Measurements from ENCODE around the gene ARHGEF19. TPM values are rescaled to one million over a fixed set of nuclear protein-coding genes. Genes with fewer than 3 reads are reported as not detected.

Gene ARHGEF19
- total RNA-seq, 1 donor from 2014 or later, result 5.7 TPM

GRCh38 chr1:16218014-16218673, 5.7 kb upstream of the ARHGEF19 start:
- FAIRE-seq (no peak), DNase-seq (ENCODE audit: low read depth) (no peak)
- Histone ChIP-seq H3K4me1 (ENCODE audit: insufficient read depth, low read length) (peaks cover 10% of the 10 kb centered on the region), H3K27me3 (ENCODE audit: insufficient read depth, low read length) (peaks cover 2% of the 10 kb centered on the region), H3K9ac (ENCODE audit: low read length) (no peak overlapping the region), H4K20me1 (ENCODE audit: insufficient read depth, low read length) (no peaks in the 10 kb centered on the region), H3K79me2 (ENCODE audit: insufficient read depth, low read length) (no peaks in the 10 kb centered on the region), H3K27ac (ENCODE audit: low read depth, low read length) (no peak overlapping the region), H2AFZ (ENCODE audit: low read depth, low read length) (no peak overlapping the region), H3K36me3 (ENCODE audit: insufficient read depth, low read length) (no peaks in the 10 kb centered on the region), H3K4me2 (ENCODE audit: low read length) (peak overlapping the region; percentile 88), H3K9me3 (ENCODE audit: insufficient read depth, low read depth, low read length) (no peaks in the 10 kb centered on the region), H3K4me3 (ENCODE audit: insufficient read depth, low read depth, low read length) (no peak overlapping the region)
- H3K27me3 Mint-ChIP-seq (ENCODE audit: low read depth, unreplicated experiment), result peaks cover 25% of the 10 kb centered on the region
- no peak for TF ChIP-seq EZH2 (IDR thresholded peaks at IDR 0.05; ENCODE audit: insufficient read depth, low read length)
- TF ChIP-seq, protein P1, sequence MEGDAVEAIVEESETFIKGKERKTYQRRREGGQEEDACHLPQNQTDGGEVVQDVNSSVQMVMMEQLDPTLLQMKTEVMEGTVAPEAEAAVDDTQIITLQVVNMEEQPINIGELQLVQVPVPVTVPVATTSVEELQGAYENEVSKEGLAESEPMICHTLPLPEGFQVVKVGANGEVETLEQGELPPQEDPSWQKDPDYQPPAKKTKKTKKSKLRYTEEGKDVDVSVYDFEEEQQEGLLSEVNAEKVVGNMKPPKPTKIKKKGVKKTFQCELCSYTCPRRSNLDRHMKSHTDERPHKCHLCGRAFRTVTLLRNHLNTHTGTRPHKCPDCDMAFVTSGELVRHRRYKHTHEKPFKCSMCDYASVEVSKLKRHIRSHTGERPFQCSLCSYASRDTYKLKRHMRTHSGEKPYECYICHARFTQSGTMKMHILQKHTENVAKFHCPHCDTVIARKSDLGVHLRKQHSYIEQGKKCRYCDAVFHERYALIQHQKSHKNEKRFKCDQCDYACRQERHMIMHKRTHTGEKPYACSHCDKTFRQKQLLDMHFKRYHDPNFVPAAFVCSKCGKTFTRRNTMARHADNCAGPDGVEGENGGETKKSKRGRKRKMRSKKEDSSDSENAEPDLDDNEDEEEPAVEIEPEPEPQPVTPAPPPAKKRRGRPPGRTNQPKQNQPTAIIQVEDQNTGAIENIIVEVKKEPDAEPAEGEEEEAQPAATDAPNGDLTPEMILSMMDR (IDR thresholded peaks at IDR 0.05; ENCODE audit: insufficient read depth, low read depth, low read length), result no peak
- peak overlapping the region; percentile 34 for H3K4me3 Mint-ChIP-seq (ENCODE audit: unreplicated experiment)
- H3K9me3 Mint-ChIP-seq (ENCODE audit: unreplicated experiment), result peaks cover 4% of the 10 kb centered on the region
- H3K4me1 Mint-ChIP-seq (ENCODE audit: low read depth, unreplicated experiment), result peaks cover 2% of the 10 kb centered on the region
- no peaks in the 10 kb centered on the region for H3K36me3 Mint-ChIP-seq (ENCODE audit: low read depth, unreplicated experiment)
- peak overlapping the region; percentile 47 for H3K27ac Mint-ChIP-seq (ENCODE audit: unreplicated experiment)

- H3K4me3 Mint-ChIP-seq (ENCODE audit: unreplicated experiment), result peak overlapping the region; percentile 89
- Histone ChIP-seq H3K9ac (ENCODE audit: low read length) (peak overlapping the region; percentile 44), H3K4me3 (ENCODE audit: insufficient read depth, low read depth, low read length) (peak overlapping the region; percentile 50), H2AFZ (ENCODE audit: low read depth, low read length) (peak overlapping the region; percentile 89), H3K4me2 (ENCODE audit: low read length) (peak overlapping the region; percentile 88), H3K4me1 (ENCODE audit: insufficient read depth, low read length) (peaks cover 10% of the 10 kb centered on the region), H3K27ac (ENCODE audit: low read depth, low read length) (no peak overlapping the region), H3K27me3 (ENCODE audit: insufficient read depth, low read length) (peaks cover 2% of the 10 kb centered on the region), H3K9me3 (ENCODE audit: insufficient read depth, low read depth, low read length) (no peaks in the 10 kb centered on the region), H4K20me1 (ENCODE audit: insufficient read depth, low read length) (no peaks in the 10 kb centered on the region), H3K36me3 (ENCODE audit: insufficient read depth, low read length) (no peaks in the 10 kb centered on the region), H3K79me2 (ENCODE audit: insufficient read depth, low read length) (no peaks in the 10 kb centered on the region)
- H3K9me3 Mint-ChIP-seq (ENCODE audit: unreplicated experiment), result peaks cover 4% of the 10 kb centered on the region
- H3K27me3 Mint-ChIP-seq (ENCODE audit: low read depth, unreplicated experiment), result peaks cover 27% of the 10 kb centered on the region
- FAIRE-seq (no peak), DNase-seq (ENCODE audit: low read depth) (peak; percentile 87)
- no peaks in the 10 kb centered on the region for H3K36me3 Mint-ChIP-seq (ENCODE audit: low read depth, unreplicated experiment)
- no peak for TF ChIP-seq EZH2 (IDR thresholded peaks at IDR 0.05; ENCODE audit: insufficient read depth, low read length)
- TF ChIP-seq, protein P1 (IDR thresholded peaks at IDR 0.05; ENCODE audit: insufficient read depth, low read depth, low read length), result no peak
- peaks cover 2% of the 10 kb centered on the region for H3K4me1 Mint-ChIP-seq (ENCODE audit: low read depth, unreplicated experiment)
- no peak overlapping the region for H3K27ac Mint-ChIP-seq (ENCODE audit: unreplicated experiment)
Measured at GRCh38 chr1:16217061-16217785, 4.8 kb upstream of the ARHGEF19 start.
